Transverse colon (tissue), 3 donors: ENCODE measurements around the gene CEACAM16.

Experiments
- EP300 ChIP-seq: sonication (generic); formaldehyde crosslinking; IDR thresholded peaks from one replicate; pipeline ENCODE4 v1.6.1; 2017; ENCODE audit warnings: antibody characterized with exemption, low read depth
- POLR2A ChIP-seq: fragments of 450-650 bp; IDR thresholded peaks from one replicate; pipeline ENCODE4 v1.6.1; 2016; ENCODE audit warnings: antibody characterized with exemption, mild to moderate bottlenecking, moderate library complexity
- TF ChIP-seq, protein P1 (sequence below), 5 experiments: fragments of 200-600 bp in 3 of 5; fragments of 450-650 bp in 2 of 5; sonication (generic) in 3 of 5; IDR thresholded peaks; 1 replicate in 2 of 5; 2 replicates in 3 of 5; pipeline ENCODE4 v1.5.1; 2016 to 2017; ENCODE audit warnings: antibody characterized with exemption in 5 of 5, inconsistent platforms in 3 of 5, mild to moderate bottlenecking in 2 of 5, moderate library complexity in 1 of 5

DNA sequence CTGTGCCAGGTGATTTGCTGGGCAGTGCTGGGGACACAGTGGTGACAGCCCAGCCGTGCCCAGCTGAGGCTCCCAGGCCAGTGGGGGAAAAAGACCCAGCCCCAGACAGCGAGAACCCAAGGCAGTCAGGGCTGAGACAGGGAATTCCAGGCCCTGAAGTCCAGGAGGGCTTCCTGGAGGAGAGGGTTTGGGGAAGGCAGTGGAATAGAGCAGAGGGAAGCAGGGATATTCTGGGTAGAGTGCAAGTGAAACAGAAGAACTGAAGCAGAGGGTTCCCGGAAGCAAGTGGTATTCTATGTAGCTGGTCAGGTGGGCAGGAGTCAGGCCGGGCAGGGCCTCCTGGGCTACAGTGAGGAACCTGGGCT, 1.3 kb upstream of the CEACAM16 start:
- TF ChIP-seq, protein P1, sequence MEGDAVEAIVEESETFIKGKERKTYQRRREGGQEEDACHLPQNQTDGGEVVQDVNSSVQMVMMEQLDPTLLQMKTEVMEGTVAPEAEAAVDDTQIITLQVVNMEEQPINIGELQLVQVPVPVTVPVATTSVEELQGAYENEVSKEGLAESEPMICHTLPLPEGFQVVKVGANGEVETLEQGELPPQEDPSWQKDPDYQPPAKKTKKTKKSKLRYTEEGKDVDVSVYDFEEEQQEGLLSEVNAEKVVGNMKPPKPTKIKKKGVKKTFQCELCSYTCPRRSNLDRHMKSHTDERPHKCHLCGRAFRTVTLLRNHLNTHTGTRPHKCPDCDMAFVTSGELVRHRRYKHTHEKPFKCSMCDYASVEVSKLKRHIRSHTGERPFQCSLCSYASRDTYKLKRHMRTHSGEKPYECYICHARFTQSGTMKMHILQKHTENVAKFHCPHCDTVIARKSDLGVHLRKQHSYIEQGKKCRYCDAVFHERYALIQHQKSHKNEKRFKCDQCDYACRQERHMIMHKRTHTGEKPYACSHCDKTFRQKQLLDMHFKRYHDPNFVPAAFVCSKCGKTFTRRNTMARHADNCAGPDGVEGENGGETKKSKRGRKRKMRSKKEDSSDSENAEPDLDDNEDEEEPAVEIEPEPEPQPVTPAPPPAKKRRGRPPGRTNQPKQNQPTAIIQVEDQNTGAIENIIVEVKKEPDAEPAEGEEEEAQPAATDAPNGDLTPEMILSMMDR (IDR thresholded peaks at IDR 0.05), result no peak
- TF ChIP-seq POLR2A, result no peak
- no peak for TF ChIP-seq EP300
